B cell (primary cell): Measurements from ENCODE around the gene OST4.

Experiments
- EZH2 ChIP-seq: IDR thresholded peaks from 2 replicates; pipeline ENCODE4 v1.6.1; 2012; ENCODE audit warnings: borderline replicate concordance, low read depth, mild to moderate bottlenecking, moderate library complexity, low read length; ENCODE audit not compliant: insufficient read depth, poor library complexity, severe bottlenecking
- TF ChIP-seq, protein P1 (sequence below): fragments of 200-600 bp; IDR thresholded peaks from one replicate; pipeline ENCODE4 v1.8.0; 2022; ENCODE audit warnings: antibody characterized with exemption, mild to moderate bottlenecking

DNA sequence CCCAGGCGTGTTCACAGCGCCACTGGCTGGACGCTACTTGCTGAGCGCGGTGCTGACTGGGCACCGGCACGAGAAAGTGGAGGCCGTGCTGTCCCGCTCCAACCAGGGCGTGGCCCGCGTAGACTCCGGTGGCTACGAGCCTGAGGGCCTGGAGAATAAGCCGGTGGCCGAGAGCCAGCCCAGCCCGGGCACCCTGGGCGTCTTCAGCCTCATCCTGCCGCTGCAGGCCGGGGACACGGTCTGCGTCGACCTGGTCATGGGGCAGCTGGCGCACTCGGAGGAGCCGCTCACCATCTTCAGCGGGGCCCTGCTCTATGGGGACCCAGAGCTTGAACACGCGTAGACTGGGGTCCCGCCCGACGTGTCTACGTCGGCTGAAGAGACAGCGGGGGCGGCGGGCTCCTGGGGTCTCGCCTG lies 14.2 kb upstream of the OST4 start:
- TF ChIP-seq, protein P1, sequence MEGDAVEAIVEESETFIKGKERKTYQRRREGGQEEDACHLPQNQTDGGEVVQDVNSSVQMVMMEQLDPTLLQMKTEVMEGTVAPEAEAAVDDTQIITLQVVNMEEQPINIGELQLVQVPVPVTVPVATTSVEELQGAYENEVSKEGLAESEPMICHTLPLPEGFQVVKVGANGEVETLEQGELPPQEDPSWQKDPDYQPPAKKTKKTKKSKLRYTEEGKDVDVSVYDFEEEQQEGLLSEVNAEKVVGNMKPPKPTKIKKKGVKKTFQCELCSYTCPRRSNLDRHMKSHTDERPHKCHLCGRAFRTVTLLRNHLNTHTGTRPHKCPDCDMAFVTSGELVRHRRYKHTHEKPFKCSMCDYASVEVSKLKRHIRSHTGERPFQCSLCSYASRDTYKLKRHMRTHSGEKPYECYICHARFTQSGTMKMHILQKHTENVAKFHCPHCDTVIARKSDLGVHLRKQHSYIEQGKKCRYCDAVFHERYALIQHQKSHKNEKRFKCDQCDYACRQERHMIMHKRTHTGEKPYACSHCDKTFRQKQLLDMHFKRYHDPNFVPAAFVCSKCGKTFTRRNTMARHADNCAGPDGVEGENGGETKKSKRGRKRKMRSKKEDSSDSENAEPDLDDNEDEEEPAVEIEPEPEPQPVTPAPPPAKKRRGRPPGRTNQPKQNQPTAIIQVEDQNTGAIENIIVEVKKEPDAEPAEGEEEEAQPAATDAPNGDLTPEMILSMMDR, result no peak
- no peak for TF ChIP-seq EZH2
